IPS DF 4.7 (cell line): Measurements from ENCODE around the gene FGR.

Source experiments
- DNase-seq: peaks from one replicate; pipeline ENCODE4 v3.0.0-alpha.2; 2013; ENCODE audit warnings: low spot score; ENCODE audit errors: extremely low read depth

FGR gene

GRCh38 chr1:27589441-27589840 lies 45.5 kb downstream of the FGR start:
- DNase-seq = no peak

GRCh38 chr1:27588256-27589232 lies 46.4 kb downstream of the FGR start:
- DNase-seq = no peak

GRCh38 chr1:27585684-27586083 lies 49.3 kb downstream of the FGR start:
- no peak for DNase-seq

- no peak for DNase-seq
These were observed 50.5 kb downstream of the FGR start for GRCh38 chr1:27584453-27584852.

- no peak for DNase-seq
These were observed 51.5 kb downstream of the FGR start for GRCh38 chr1:27583479-27583878.

- DNase-seq = no peak
These were observed 53.2 kb downstream of the FGR start for GRCh38 chr1:27581823-27582243.

DNA sequence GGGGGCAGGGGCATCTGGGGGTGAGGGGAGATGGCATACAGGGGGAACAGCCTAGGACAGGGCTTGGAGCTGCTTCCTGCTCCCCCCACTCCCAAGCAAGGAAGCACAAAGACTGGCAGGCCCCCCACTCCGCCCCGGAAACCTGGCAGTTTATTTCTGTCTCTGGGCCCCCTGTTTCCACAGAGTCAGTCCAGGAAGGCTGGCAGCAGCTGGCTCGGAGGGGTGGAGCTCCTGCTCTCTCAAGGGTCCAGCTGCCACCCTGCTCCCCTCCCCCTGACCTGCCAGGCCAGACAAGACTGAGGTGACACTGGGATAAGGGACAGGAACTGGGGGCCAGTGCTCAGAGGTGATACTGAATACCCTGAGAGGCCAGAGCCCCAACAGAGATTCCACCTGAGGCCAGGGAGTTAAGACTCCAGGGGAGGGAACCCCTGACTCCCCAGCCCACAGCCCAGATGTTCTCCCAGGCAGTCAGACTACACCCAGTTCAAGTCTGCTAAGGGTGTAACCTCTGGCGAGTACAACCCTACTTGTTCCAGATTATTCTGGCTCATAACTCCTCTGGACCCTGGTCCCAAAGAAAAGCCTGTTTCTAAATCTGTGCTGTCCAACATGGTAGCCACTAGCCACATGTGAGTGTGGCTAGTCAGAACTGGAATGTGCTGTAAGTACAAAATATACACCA lies 57.3 kb downstream of the FGR start:
- no peak for DNase-seq

DNA sequence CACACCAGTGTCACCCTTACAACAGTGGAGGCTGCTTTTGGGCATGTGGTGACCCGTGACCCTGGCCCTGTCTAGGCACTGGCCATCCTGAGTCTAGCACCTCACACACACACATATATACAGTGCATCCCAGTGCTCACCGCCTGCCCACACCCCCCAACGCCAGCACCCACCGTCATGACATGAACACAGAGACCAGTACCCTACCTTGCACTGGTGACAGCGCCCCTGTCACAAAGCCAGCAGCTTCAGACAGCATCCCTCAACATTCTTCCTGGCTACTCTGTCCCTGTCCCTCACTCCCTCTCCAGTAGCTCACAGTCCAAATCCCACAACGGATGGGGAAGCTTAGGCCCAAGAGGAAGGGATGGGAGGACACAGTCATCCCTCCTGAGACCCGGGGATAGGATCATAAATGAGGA lies 58.2 kb downstream of the FGR start:
- no peak for DNase-seq

- DNase-seq = no peak
These were observed 59.1 kb downstream of the FGR start for GRCh38 chr1:27575840-27576331.

DNA sequence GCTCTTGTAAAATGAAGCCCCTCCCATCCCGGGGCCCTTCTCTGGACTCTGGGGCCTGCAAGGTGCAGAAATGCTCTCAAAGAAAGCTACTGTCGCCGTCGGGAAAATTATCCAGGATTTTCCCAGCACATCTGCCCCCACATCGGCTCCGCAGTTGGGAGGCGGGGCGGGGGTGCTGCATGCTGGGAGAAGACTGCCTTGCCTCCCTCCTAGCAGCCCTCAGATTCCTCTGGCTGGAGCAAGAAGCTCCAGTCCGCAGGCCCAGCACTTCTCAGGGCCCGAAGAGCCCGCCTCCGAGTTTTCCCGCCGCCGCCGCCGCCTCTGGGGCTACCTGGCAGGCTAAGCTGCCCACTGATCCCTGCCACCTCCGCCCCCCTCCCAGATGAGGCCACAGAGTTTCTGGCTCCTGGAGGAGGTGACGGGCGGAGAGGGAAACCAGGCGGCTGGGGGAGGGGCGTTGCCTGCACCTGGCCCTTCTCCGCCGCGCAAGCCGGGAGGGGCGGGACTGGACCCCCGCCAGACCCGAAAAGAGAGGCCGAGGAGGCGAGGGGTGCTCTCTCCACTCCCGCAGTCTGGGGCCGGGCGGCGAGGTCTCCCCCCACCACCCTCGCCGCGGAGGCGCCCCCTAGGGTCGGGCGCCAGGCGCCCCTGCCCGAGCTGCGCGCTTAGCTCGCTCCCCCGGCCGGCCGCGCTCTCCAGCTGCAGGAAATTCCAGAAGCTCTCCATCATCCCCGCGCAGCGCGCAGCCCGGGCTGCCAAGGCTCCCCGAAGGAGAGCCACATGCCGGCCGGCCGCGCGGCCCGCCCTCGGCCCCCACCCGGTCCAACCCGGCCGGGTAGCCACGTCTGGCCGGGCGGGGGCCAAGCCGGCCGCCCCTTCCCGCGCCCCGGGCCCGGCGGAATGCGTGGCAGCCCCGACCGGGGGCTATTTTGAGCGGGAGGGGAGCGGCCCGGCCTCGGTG lies 59.8 kb downstream of the FGR start:
- DNase-seq = no peak

DNA sequence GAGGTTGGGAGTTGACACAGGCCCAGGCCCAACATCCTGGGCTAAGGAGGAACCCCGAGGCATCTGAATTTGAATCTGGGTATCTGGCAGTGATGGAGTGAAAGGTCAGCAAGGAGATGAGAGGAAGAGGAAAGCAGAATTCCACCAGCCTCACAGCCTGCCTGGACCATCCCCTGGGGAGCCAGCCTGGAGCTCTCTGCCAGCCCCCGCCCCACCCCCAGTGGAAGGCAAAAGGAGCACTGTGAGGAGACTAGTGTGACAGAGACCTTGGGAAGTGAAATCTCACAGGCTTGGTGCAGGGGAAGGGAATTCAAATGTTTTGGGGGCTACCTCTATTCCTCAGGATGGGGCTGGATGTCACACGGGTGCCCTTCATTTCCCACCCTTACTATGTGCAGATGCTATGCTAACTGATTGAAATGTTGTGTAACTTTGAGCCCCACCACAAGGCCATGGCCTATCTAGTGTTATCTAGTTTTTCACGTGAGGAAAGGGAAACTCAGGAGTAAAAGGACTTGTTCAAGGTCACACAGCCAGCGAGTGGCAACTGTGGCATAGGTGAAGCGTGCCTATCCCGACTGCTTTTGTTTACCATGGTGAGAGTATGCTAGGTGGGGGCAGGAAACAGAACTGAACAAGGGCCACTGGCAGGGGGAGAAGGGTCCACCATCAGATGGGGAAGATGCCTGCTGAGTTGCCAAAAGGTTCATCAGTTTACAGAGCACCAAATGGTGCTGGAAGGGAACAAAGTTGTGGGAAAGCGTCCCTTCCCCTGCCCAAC lies 60.8 kb downstream of the FGR start:
- DNase-seq = no peak

DNA sequence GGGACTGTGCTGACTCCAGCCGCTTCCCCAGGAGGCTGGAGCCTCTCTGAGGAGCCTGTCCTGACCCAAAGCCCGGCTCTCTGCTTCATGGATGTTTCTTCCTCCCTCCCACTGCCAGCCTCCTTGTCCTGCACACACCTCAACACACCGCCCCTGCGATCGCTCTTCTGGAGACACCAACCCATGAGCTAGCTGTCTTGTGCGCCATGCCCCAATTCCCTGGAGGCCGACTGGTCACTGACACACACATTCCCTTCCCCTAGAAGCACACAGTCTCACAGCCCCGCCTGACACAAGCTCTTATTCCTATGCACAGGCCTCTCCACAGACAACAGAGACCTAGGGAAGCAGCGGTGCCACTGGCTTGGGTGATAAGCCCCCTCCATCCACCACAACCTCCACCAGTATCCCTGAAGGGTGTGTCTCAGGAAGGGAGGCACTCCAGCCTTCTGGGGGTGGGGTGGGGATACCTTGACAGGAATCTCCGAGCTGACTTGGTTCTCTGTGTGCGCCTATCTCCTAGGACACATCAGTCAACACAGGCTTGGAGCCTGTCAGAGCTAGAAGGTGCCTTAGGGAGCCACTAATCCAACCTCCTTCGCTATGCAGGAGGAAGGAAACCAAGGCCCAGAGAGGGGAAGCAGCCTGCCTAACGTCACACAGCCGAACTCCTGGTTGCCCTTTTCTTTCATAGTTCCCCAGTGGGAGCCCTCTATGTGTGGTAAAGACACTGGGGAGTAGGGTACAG lies 62.1 kb downstream of the FGR start:
- no peak for DNase-seq

DNA sequence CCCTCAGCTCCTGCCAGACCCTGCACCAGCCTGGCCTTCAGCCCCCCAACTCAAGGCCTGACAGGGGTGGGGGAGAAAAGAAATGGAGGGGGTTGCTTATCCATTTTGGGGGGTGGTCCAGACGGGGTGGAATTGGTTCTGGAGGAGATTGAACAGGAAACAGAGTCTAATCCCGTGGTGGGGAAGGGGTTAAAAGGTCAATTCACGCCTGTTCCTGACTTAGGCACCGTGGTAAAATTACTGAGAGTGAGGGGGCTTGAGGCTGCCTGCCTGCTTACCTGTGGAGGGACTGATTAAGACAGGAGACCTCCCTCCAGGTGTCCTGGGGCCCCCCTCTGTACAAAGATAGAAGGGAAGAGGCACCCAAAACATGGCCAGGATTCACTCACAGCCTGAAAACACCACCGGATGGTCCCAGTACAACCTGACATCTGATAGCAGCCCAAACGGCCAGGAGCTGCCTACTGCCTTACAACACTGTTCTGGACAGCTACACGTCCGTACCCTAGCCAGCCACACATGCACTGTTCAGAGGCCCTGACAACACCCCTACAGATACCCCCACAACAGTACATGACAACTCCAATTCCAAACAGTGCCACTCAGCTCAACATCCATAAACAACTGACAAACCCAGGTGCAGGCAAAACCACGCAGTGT lies 62.8 kb downstream of the FGR start:
- DNase-seq = no peak

DNA sequence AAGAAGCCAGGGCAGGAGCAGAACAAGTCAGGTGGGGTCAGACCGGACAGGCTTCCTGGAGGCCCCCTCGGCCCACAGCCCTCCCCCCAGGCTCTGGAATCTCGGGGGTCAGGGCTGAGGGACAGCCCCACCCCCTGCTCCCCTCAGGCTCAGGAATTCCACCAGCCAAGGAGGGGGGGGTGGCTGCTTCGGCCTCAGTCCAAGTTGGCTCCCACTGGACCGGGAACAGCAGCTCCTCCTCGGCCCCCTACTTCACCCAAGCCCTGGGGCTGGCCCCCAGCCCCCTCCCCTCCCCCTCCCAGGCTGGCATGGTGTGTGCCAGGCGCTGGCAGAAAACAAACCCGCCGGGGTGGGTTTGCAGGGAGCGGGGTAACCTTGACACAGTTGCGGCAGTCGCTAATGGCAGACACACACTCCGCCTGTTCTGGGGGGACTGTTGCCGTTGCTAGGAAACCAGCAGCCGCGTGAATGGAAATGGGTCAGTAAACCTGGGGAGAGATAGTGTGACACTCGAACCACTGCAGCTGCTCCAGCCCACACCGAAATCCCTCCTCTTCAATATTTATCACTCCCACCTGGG lies 63.5 kb downstream of the FGR start:
- DNase-seq = no peak

DNA sequence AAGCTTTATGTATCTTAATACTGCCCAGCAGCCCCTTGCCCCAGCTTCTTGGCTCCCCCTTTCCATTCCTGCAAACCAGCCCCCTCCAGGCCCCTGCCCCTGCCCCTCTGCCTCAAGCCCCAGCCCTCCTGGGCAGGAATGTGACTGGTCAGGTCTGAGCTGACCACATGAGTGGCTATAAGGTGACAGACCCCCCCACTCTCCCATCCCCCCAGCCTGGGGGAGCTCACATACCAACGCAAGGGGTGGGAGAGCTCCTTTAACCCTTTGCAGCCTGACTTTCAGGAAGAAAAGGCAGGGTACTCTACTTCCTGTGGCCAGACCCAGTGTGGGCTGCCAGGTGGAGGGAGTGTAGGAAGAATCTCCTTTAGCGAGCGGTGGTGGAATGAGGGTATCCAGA lies 64.2 kb downstream of the FGR start:
- no peak for DNase-seq

- no peak for DNase-seq
These were observed 64.6 kb downstream of the FGR start for GRCh38 chr1:27570356-27570755.

- no peak for DNase-seq
These were observed 65.3 kb downstream of the FGR start for GRCh38 chr1:27569506-27570291.

DNA sequence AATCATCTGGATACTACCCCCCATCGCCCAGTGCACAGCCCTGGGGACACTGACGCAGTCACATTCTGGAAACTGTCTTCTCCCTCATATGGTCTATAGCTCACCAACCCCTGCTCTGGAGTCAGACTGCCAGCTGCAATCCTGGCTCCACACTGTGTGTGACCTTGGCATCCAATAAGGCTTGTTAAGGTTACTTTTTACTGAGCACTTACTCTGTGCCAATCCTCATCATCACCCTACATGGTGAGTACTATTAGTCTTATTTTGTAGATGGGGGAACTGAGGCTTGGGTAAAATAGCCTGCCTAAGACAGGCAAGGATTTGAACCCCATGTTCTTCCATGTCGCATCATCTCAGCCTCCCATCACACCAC lies 65.9 kb downstream of the FGR start:
- no peak for DNase-seq
